Hematopoietic multipotent progenitor cell (in vitro differentiated cells): ENCODE results near the gene CYP21A2. TPM values are rescaled to one million over a fixed set of nuclear protein-coding genes. Genes with fewer than 3 reads are reported as not detected.
"Not testable (repeated sequence)": the region's sequence is repeated elsewhere in the genome, so short reads cannot be mapped to it uniquely, and the experiment has no call there.

Source experiments
- DNase-seq, 3 donors: peaks; one replicate each; pipeline ENCODE4 v3.0.0-alpha.2; 2011 to 2015; ENCODE audit warnings: low read depth in 2 of 3, low spot score in 2 of 3
- total RNA-seq: library from RNA; depleted of rRNA; stranded (reverse); fragments of >200 nt; gene quantifications from one replicate; pipeline ENCODE4 v1.2.3, GENCODE V29; 2012

CYP21A2 gene
- total RNA-seq: 0.27 TPM

DNA sequence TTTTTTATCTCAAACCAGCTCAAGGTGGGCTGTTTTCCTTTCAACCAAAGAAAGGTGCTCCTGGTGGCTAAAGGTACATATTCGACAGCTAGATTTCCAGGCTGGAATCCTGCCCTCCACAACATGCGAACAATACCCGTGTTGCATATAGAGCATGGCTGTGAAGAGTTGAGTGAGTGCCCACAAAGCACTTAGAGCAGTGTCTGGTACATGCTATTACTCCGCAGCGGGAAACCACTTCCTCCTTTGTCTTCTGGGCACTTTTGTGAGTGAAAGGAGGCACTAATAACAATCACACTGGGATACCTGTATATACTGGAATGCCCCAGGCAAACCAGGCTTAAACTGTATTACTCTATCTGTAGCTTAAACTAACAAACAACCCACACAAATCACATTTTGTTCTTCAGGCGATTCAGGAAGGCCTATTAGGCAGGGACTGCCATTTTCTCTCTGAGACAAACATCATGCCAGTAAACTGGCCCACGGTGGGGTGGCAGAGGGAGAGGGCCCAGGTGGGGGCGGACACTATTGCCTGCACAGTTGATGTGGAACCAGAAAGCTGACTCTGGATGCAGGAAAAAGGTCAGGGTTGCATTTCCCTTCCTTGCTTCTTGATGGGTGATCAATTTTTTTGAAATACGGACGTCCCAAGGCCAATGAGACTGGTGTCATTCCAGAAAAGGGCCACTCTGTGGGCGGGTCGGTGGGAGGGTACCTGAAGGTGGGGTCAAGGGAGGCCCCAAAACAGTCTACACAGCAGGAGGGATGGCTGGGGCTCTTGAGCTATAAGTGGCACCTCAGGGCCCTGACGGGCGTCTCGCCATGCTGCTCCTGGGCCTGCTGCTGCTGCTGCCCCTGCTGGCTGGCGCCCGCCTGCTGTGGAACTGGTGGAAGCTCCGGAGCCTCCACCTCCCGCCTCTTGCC, at the start of gene CYP21A2:
Gene CYP21A2, plus strand, starts transcription at position 818 of the 927 bp plus-strand sequence. Its CDS starts 8 bp downstream, at position 826.
- DNase-seq: not testable (repeated sequence)

DNA sequence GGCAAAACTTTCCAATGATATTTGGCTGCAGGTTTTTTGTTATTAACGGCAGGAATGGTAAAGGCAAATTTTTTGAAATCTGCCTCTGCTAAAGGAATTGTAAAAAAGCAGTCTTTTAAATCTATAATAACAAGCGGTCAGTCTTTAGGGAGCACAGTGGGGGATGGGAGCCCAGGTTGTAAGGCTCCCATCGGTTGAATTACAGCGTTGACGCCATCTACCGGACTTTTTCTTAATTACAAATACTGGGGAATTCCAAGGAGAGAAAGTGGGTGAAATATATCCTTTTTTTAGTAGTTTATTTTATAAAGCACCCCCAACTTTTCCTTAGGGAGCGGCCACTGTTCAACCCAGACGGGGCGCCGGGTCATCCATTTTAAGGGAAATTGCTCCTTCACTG, 48.9 kb upstream of the CYP21A2 start:
- DNase-seq: not testable (repeated sequence)

DNA sequence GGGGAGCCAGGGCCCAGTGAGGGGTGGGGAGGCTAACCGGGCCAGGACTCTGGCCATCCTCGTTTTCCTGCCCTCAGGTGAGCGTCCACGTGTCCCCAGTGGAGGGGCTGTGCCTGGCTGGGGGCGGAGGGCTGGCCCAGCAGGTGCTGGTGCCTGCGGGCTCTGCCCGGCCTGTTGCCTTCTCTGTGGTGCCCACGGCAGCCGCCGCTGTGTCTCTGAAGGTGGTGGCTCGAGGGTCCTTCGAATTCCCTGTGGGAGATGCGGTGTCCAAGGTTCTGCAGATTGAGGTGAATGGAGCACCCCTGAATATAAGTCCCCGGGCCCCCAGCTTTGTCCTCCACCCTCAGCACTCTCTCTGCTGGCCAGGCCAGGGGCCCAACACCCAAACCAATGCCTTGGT, 43.8 kb upstream of the CYP21A2 start:
- not testable (repeated sequence) for DNase-seq

DNA sequence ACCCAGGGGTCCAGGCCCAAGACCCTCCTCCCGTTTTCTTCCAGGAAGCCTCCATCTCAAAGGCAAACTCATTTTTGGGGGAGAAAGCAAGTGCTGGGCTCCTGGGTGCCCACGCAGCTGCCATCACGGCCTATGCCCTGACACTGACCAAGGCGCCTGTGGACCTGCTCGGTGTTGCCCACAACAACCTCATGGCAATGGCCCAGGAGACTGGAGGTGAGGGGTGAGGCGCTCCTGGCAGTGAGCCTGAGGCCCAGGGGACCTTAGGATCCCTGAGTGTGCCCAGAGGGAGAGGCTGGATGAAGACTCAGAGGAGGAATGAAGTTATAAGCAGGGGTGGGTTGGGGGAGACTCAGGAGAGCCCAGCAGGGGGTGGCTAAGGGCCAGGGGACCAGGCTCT, 41.8 kb upstream of the CYP21A2 start:
- DNase-seq: not testable (repeated sequence)

DNA sequence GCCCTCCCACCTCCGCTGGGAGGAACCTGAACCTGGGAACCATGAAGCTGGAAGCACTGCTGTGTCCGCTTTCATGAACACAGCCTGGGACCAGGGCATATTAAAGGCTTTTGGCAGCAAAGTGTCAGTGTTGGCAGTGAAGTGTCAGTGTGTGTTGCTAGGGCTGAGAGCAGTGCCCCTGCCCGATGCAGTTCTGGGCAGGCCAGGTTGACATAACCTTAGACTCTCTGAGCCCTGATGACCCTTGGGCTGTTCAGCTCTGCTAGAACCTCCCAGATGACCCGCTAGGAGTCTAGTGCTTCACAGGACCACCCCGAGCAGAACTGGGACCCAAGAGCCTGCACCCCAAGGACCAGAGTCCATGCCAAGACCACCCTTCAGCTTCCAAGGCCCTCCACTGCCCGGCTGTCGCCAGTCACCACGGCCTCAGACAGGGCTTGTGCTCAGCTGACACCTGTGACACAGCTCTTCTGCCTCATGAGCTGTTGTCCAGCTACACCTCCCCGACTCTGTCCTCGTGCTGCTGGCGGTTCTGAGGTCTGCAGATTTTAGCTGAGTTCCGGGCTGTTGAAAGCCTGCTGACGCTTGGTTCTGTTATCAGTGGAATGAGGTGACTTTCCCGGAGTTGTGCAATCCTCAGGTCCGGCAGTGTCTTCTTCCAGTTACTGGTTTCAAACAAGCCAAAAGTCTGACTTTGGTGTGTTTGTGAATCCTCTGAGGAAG, 35.5 kb upstream of the CYP21A2 start:
- not testable (repeated sequence) for DNase-seq

DNA sequence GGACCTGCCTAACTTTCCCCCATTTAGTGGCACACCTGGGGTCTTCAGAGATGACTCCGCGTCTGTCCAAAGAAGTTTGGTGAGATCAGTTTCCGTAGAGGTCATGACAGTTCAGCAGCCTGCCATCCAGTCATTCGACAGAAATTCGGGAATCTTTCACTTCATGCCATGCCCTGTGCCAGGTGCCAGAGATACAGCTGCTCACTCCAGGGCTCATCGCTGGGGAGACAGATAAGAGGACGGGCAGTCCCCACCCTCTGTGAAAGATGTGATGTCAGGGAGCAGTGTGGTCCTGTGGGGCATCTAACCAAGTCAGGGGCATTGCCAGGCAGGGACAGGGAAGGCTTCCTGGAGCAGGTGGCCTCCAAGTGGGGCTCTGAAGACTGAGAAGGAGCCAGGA, 34.9 kb upstream of the CYP21A2 start:
- DNase-seq: not testable (repeated sequence)

DNA sequence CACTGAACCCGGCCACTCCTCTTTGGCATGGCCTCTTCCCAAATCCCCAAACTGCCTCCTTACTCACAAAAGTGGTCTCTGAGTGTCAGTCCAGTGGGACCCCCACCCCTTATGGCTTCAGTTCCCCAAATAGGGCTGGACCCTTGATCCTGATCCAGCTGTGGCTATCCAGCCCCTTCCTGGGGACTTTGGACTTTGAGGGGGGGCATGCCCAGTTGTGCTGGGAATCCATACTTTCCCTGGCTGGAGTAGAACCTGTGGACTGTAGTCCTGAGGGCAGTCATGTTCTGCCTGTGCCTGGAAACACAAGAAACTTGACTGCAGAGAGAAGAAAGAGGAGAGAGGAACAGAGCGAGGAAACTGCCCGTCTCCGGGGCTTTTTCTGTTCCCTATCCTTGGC, 33.8 kb upstream of the CYP21A2 start:
- DNase-seq: not testable (repeated sequence)

DNA sequence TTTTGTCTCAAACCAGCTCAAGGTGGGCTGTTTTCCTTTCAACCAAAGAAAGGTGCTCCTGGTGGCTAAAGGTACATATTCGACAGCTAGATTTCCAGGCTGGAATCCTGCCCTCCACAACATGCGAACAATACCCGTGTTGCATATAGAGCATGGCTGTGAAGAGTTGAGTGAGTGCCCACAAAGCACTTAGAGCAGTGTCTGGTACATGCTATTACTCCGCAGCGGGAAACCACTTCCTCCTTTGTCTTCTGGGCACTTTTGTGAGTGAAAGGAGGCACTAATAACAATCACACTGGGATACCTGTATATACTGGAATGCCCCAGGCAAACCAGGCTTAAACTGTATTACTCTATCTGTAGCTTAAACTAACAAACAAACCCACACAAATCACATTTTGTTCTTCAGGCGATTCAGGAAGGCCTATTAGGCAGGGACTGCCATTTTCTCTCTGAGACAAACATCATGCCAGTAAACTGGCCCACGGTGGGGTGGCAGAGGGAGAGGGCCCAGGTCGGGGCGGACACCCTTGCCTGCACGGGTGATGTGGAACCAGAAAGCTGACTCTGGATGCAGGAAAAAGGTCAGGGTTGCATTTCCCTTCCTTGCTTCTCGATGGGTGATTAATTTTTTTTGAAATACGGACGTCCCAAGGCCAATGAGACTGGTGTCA, 33.2 kb upstream of the CYP21A2 start:
- DNase-seq: not testable (repeated sequence)

DNA sequence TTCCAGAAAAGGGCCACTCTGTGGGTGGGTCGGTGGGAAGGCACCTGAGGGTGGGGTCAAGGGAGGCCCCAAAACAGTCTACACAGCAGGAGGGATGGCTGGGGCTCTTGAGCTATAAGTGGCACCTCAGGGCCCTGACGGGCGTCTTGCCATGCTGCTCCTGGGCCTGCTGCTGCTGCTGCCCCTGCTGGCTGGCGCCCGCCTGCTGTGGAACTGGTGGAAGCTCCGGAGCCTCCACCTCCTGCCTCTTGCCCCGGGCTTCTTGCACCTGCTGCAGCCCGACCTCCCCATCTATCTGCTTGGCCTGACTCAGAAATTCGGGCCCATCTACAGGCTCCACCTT, 32.7 kb upstream of the CYP21A2 start:
- DNase-seq: not testable (repeated sequence)

DNA sequence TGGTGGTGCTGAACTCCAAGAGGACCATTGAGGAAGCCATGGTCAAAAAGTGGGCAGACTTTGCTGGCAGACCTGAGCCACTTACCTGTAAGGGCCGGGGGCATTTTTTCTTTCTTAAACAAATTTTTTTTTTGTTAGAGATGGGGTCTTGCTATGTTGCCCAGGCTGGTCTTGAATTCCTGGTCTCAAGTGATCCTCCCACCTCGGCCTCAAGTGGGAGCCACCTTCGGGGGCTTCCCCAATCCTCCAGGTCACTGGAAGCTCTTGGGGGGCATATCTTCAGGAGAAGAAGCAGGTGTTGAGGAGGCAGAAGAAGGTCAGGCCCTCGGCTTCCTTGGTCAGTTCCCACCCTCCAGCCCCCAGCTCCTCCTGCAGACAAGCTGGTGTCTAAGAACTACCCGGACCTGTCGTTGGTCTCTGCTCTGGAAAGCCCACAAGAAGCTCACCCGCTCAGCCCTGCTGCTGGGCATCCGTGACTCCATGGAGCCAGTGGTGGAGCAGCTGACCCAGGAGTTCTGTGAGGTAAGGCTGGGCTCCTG, 32.2 kb upstream of the CYP21A2 start:
- DNase-seq: not testable (repeated sequence)

DNA sequence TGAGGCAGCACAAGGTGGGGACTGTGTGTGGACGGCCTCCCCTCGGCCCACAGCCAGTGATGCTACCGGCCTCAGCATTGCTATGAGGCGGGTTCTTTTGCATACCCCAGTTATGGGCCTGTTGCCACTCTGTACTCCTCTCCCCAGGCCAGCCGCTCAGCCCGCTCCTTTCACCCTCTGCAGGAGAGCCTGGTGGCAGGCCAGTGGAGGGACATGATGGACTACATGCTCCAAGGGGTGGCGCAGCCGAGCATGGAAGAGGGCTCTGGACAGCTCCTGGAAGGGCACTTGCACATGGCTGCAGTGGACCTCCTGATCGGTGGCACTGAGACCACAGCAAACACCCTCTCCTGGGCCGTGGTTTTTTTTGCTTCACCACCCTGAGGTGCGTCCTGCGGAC, 31.1 kb upstream of the CYP21A2 start:
- not testable (repeated sequence) for DNase-seq

DNA sequence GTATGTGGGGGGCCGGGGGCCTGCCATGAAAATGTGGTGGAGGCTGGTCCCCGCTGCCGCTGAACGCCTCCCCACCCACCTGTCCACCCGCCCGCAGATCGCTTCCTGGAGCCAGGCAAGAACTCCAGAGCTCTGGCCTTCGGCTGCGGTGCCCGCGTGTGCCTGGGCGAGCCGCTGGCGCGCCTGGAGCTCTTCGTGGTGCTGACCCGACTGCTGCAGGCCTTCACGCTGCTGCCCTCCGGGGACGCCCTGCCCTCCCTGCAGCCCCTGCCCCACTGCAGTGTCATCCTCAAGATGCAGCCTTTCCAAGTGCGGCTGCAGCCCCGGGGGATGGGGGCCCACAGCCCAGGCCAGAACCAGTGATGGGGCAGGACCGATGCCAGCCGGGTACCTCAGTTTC, 30.2 kb upstream of the CYP21A2 start:
- DNase-seq: not testable (repeated sequence)

DNA sequence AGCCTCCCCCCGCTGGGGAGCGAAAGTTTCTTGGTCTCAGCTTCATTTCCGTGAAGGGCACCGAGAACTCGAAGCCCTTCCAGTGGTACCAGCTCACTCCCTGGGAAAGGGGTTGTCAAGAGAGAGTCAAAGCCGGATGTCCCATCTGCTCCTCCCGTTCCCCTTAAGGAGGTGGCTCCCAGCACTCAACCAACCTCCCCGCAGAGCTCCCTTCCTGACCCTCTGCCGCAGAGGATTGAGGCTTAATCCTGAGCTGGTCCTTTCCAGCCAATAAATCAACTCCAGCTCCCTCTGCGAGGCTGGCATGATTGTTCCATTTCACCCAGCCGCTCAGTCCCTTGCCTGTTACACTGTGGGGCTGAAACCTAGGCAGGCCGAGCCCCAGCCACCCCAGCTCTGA, 29.6 kb upstream of the CYP21A2 start:
- DNase-seq: not testable (repeated sequence)

DNA sequence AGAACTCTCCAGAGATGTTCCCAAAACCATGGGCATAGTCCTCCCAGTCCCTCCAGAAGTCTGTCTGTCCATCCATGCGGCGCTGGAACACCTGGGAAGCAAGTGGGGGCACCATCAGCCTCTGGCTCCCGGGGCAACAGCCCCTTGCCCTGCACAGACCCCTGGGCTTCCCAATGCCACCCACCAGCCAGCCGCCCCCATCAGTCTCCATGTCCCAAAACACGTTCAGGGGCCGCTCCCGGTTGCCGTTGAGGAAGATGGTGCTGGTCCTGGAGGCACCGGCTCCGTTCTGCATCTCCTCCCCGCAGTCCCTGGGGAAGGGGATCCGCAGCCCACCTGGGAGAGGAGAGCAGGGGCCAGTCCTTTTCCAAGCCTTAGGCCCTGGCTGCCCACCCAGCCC, 28.7 kb upstream of the CYP21A2 start:
- not testable (repeated sequence) for DNase-seq

DNA sequence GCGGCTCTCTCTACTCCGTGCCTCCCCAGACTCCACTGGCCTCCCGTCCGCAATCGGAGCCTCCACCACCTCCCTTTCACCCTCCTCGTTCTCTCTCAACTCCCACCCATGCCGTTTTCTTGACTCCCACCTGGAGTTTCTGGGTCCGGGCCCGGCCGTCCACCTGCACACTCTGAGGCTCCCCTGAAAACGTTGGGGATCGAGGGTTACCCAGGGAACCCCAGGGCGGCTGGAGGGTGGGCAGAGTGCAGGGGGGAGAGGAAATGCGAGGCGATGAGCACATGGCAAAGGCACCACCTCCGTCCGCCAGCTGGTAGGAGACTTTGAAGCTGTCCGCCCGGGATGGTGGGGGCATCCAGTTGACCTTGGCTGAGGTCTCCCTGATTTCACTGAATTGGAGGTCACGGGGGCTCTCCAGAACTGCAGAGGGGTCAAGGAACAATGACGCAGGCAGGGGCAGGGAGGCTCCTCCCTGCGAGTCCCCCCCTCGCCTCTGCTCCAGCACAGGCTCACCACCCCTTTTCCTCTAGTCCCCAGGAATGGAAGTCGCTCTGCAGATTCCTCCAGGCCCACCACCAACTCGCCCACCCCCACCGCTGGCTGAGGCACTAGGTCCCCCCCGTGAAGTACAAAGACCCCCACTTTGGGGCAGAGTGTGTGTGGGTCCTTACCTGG, 27.2 kb upstream of the CYP21A2 start:
- DNase-seq: not testable (repeated sequence)

DNA sequence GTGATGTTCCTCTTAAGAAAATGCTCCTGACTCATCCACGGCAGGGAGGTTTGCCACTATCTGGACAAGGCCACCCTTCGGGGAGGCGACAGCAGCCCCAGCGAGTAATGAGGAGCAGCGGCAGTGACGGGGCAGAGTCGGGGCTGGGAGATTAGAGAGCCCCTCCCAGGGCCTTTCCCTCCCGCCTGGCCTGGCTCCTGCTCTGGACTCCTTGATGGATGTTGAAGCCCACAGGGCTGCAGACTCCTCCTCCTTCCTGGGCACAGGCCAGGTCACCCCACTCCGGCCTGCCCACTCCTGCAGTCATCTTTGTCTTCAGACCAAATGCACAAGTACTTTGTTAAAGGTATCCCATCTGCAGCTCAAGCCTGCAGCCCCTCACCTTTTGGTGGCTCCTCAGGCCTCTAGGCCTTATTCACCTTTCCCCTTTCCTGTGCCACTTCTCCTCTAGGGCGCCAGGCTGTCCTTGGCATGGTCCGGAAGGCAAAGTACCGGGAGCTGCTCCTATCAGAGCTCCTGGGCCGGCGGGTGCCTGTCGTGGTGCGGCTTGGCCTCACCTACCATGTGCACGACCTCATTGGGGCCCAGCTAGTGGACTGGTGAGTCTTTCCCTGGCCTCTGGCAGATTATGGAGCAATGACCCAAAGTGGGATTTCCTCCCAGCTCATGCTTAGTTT, 25.1 kb upstream of the CYP21A2 start:
- DNase-seq: not testable (repeated sequence)

DNA sequence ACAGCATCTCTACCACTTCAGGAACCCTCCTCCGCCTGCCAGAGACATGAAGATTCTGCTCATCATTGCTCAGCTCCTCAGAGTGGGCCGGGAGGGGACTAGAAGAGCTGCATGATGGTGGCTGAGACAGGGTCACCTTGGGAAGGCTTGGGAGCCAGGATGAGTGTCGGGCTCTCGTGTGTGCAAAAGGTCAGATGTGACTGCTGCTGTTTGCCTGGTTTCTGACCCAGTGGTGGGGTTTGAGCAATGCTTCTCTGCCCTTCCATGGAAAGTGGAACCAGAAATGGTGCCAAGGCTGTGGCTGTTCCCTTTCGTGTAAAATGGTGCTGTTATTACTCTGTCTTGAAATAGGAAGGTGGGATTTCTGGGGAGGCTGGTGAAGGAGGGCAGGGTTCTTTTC, 24.5 kb upstream of the CYP21A2 start:
- DNase-seq: not testable (repeated sequence)

DNA sequence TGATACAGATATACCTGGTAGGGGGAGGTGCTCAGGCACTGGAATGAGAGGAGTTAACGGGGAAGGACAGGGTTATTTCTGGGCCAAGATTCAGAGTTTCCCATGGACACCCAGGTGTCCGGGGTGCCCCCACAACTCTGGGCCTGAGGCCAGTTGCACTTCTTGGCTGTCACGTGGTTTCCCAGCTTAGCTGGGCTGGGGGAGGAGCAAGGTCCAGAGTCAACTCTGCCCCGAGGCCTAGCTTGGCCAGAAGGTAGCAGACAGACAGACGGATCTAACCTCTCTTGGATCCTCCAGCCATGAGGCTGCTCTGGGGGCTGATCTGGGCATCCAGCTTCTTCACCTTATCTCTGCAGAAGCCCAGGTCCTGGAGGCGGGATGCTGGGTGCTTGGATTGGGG, 23.7 kb upstream of the CYP21A2 start, which contains the start of gene C4B:
Gene C4B, plus strand, starts transcription at position 249 of the 400 bp plus-strand sequence. Its CDS starts 51 bp downstream, at position 300.
- not testable (repeated sequence) for DNase-seq

DNA sequence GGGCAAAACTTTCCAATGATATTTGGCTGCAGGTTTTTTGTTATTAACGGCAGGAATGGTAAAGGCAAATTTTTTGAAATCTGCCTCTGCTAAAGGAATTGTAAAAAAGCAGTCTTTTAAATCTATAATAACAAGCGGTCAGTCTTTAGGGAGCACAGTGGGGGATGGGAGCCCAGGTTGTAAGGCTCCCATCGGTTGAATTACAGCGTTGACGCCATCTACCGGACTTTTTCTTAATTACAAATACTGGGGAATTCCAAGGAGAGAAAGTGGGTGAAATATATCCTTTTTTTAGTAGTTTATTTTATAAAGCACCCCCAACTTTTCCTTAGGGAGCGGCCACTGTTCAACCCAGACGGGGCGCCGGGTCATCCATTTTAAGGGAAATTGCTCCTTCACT, 16.1 kb upstream of the CYP21A2 start:
- DNase-seq: not testable (repeated sequence)

DNA sequence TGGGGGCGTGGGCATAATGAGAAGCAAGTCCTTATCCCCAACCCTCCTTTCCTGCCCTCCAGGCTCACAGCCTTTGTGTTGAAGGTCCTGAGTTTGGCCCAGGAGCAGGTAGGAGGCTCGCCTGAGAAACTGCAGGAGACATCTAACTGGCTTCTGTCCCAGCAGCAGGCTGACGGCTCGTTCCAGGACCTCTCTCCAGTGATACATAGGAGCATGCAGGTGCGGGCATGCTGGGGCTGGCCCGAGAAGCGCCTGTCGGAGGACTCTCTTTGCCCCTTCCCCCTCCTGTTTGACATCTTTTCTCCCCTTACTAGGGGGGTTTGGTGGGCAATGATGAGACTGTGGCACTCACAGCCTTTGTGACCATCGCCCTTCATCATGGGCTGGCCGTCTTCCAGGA, 9.6 kb upstream of the CYP21A2 start:
- DNase-seq: not testable (repeated sequence)
